ENCODE results near the gene DCLK3.

DCLK3 gene, protein sequence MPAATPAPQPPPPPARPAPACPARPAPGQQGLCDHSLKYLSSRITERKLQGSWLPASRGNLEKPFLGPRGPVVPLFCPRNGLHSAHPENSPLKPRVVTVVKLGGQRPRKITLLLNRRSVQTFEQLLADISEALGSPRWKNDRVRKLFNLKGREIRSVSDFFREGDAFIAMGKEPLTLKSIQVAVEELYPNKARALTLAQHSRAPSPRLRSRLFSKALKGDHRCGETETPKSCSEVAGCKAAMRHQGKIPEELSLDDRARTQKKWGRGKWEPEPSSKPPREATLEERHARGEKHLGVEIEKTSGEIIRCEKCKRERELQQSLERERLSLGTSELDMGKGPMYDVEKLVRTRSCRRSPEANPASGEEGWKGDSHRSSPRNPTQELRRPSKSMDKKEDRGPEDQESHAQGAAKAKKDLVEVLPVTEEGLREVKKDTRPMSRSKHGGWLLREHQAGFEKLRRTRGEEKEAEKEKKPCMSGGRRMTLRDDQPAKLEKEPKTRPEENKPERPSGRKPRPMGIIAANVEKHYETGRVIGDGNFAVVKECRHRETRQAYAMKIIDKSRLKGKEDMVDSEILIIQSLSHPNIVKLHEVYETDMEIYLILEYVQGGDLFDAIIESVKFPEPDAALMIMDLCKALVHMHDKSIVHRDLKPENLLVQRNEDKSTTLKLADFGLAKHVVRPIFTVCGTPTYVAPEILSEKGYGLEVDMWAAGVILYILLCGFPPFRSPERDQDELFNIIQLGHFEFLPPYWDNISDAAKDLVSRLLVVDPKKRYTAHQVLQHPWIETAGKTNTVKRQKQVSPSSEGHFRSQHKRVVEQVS

DNA sequence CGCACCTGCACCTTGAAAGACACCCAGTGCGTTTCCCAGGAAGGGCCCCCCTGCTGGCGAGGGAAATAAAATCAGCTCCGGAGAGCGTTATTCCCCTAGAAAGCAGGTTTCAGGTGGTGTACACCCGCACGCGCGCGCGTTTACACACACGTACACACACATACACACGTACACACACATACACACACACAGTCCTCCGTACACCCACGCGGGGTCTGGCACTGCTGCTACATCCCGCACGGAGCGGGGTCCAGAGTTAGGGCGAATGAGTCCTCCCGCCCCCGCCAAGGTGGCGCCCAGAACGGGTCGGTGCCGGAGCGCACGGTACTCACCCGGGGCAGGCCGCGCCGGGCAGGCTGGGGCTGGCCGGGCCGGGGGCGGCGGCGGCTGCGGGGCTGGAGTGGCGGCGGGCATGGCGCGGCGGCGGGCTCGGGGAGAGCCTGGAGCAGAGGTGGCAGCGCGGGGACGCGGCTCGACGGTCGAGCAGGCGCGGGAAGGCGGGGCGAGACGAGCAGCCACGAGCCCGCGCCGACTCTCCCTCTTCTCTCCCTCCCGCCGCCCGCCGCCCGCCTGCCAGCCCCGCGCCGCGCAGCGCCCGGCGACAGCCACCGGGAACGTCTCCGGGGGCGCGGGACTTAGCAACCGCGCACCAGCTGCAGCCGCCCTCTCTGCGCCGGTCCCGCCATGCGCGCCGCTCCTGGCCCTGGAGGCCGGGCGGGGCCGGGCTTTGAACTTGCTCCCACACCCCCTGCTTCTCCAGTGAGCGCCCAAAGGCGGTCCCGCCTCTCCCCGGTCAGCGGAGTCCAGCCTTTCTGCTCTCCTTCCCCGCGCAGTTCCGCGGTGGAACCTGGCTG lies at the start of gene DCLK3:
Gene DCLK3 (minus strand): TSS at position 704 of the 854 bp plus-strand sequence. CDS start 290 bp downstream, at position 414.
- peak; percentile 25 for DNase-seq (ENCODE audit: low read depth, low spot score)

DNA sequence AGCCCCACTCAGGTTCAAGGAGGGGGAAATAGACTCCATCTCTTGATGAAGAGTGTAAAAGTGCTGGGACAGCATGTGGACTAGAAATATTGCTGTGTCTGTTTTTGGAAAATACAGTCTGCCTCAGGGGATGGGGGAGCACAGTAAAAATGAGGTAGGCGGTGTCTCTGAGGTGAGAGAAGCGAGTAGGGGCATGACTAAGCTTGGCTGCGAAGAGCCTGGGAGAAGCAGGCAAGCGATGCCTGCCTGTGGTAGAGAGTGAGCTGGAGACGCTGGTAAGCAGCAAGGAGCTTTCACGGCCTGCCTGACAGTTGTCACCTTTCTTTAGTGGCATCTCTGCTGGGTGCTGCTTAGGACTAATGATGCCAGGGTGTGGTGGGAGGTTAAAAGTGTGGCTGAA lies 49.0 kb upstream of the DCLK3 start:
- no peak for DNase-seq (ENCODE audit: low read depth, low spot score)

DNA sequence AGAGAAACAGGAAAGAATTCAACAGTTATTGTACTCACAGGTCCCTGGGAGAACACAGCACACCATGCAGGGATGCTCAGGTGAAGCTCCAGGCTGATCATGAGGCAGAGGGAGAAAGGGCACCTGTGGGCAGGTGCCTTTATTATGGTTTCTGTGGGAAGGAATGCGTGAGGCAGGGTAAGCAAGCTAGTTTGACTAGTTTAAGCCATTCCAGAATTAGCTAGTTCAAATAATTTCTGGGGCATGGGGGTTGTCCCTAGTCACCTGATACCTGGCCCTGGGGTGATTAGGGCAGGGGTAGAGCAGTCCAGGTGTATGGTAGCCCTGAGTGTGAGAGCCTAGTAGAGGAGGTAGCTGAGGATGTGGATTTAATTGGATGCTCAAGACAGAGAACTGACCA lies 47.9 kb upstream of the DCLK3 start:
- no peak for DNase-seq (ENCODE audit: low read depth, low spot score)

DNA sequence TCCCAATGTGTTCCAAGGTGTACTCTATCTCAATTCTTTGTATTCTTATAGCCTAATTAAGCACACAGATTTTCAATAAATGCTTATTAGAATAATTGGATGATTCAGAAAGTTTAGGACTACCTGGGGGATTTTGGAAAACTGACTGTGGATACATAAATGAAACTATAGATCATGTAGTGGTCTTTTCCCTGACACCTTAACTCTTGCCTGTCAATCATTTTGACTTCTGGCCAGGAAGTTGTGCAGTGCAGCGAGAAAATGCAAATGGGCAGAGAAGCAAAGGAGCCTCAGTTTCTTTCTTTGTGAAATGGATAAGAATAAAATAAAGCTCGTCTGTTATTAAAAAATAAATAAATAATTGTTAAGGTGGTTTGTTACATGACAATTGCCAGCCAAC lies 47.4 kb upstream of the DCLK3 start:
- no peak for DNase-seq (ENCODE audit: low read depth, low spot score)

DNA sequence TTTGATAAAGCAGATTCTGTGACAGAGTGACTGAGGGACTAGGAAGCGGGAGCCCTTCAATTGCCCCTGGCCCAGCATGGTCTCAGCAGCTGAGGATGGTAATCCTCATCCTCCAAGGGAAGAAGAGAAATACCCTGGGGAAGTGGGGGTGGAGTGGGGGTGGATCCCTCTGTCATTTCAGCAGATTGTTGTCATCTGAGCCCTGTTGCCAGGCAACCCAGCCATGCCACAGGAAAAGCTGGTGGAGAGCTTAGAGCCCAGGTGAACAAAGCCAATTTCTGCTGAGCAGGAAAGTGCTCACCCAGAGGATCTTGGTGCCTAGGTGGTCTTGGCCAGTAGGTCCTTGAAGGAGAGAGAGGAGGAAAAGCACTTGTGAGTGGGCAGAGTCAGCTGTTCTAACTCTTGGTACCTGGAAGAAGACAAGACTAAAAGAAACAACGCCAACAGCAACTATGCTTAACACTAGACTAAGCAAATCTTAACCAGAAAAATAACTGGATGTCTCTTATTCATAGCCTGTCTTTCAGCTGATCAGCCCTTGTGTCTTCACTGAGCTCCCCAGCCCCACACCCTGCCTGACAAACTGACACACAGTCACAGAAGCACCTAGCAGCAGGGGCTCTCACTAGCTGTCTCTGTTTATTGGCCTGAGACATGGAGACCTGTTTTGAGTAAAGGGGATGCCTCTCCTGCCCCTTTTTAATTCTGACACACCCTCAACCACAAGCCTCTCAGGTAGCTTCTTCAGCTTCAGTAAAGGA lies 40.1 kb upstream of the DCLK3 start:
- DNase-seq (ENCODE audit: low read depth, low spot score): no peak

DNA sequence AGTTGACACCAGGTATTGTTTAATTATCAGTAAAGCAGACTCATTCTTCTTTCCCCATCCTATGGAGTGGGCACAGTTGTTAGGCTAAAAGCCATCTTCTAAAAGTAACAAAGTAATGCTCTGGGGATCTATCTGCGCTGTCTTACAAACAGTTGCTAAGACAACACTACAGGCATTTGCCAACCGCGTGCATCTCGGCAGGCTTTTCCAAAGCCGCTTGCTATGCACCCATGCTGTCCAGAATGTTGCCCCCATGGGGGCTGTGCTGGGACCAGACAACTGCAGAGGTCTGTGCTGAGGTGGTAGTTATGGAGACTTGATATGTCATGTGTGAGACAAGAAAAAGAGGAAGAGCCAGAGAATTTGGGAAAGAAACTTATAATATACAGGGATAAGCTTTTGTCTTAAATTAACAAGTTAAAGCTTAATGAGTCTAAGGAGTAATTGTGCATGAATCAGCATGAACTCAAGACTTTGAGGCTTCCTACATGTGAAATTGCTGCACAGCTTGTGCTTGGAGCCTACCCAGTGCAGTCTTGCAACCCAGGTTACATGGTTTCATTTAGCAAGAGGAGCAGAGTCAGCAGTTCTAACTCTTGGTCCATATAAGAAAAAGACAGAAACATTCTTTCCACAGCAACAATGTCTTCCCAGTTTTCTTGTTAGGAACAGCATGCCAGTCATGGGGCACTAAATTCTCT lies 38.9 kb upstream of the DCLK3 start:
- no peak for DNase-seq (ENCODE audit: low read depth, low spot score)

DNA sequence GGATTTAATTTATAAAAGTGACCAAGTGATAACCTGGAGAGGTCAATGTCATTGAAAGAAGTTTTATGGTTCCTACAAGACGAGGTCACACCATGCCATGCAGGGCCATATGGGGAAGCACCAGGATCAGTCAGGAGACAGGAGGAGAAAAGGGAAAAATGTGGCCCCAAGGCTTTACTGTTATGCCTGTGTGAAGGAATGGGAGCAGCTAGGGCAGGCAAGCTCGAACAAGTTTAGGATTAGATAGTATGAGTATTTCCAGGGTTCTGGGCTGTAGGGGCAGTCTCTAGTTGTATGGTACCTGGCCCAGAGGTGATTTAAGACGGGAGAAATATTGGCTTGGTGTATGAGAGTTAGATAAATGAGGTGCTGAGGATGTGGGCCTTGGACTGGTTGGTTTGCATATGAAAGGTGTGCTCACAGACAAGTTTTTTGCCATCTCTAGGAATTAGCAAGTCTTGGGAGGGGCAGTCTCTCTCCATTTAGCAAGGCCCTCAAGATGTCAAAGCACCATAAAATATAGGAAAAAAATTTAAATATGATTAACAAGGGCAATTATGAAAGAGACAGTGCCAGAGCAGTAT lies 36.3 kb upstream of the DCLK3 start:
- no peak for DNase-seq (ENCODE audit: low read depth, low spot score)

DNA sequence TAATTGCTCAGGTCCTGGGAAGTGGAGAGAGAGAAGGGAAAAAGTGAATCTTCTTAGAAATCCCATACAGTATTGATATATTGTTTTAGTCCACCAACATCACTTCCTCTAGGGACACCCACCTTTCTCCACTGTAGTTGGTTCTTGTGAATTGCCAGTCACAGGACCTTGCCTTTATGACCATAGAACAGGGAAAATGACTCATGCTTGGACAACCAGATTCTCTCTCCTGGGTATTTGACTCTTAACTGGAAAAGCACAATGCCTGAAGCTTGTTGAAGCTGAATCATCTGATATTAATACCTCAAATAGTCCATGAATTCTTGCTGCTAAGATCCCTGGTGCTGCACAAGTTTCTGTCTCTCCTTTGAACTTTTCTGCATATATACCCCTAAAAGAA lies 32.5 kb upstream of the DCLK3 start:
- peak; percentile 50 for DNase-seq (ENCODE audit: low read depth, low spot score)

DNA sequence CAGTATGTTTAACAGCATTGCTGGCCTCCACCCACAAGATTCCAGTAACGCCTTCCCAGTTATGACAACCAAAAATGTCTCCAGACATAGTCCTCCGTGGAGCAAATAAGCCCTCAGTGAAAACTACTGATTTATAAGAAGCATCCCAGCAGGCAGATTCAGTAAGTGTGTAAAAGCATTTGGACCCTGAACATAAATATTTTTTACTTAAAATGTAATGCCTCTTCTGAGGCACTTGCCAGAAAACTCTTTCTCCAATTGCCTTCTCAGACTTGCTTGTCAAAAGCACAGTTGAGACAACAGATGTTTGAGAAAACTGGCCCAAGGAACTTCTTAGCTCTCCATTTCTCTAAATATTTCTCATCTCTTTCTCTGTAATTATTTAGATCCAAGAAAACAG lies 31.8 kb upstream of the DCLK3 start:
- no peak for DNase-seq (ENCODE audit: low read depth, low spot score)

DNA sequence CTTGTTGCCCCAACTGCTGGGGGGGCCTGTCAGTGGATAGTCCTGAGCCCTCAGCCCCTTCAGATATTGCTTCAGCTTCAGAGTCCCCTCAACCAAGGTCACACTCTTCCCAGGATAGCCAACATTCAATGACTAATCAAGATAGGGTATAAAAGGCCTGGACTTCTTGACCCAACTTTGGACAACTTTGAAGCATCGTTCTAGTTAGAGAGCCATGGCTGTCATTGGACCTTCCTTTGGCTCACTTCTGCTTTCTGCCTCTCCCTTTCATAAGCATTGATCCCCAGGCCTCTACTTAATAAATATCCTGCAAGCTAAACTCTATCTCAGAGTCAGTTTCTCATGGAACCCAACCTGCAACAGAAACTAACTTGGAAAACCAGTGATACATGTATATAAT lies 31.3 kb upstream of the DCLK3 start:
- DNase-seq (ENCODE audit: low read depth, low spot score): no peak

DNA sequence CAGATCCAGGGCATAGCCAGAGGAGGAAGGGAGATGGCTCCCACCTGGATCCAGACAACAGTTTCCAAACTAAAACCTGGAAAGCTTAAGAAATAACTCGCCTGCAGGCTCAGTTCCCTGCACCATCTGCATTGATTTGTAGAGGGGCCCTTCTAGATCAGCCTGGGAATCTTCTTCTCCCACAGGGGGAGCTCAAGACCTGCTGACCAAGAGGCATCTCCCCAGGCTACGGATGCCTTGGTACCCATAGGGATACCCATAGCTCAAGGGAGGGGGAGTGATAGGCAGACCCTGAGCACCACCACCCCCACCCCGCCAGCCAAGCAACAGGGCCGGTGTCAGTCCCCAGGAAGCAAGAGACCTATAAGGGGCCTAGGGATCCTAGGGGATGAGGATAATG lies 28.0 kb upstream of the DCLK3 start:
- peak; percentile 56 for DNase-seq (ENCODE audit: low read depth, low spot score)

DNA sequence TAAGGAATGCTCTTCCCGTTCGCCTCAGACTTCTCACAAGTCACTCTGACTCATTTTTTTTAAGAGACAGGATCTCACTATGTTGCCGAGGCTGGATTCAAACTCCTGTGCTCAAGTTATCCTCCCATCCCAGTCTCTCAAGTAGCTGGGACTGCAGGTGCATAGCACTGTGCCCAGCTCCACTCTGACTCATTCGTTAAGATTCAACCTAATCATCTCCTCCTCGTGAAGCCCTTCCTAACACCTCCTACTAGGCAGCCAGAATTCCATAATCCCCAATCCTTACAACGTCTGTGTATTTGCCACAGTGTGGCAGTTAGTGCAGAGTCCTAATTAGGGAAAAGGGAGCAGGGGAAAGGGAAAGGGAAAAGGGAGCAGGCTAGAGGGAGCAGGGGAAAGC lies 26.4 kb upstream of the DCLK3 start:
- no peak for DNase-seq (ENCODE audit: low read depth, low spot score)

DNA sequence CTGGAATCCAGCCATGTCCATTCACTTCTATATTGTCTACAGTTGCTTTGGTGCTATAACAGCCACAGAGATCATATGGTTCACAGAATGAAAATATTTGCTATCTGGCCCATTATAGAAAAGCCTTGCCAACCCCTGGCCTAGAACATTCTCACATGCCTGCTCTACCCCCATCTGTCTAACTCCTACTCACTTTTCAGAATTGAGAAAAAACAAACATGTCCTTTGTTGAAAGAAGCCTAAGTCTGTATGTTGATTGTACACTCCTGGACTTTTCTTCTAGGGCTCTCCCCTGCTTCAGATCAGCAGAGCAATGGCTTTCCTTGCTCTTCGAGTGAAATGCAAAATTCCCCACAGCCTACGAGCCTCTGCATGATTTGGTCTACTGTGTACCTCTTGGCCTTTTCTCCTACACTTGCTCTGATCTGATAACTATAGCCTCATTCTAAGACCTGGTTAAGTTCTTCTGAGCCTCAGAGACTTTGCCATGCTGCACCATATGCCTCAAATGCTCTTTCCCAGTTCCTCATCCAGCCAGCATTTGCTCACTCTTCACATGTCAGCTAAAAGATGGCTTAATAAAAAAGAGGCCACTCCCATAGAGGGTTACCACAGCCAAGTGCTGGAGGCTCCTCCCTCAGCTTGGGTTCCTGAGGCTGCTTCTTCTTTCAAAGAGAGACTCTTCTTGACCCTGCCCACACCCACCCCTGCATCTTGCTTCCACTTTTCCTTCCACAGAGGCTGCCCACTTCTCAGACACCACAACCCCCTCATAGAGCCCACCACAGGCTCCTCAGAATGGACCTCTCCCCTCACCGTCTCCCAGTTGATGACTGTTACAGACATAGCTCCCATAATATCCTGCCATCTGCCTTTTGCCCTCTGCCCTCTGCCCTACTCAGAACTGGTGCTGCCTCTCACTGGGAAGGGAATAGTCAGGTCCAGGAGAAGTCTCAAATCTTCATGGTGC lies 22.9 kb upstream of the DCLK3 start:
- DNase-seq (ENCODE audit: low read depth, low spot score): no peak

DNA sequence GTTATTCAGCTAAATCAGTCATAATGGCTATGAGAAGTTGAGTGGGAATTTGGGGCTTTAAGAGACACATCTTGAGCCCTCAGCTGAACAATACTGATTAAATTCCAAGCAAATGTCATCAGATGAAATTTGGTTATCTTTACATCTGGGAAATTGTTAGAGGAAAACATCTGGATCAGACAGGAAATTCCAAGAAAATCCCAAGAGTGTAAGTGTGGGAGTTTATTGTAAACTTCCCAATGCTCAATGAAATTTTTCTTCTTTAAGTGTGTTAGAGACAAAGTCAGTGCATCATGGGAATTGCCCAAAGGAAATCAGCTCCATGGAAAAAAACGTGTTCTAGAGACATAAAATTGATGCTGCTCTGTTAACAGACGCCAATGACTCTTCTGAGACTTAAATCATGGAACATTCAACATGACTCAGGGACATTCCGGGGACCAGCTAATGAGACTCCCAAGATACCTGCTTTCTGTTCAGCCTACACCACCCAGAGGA lies 19.8 kb upstream of the DCLK3 start:
- DNase-seq (ENCODE audit: low read depth, low spot score): no peak

DNA sequence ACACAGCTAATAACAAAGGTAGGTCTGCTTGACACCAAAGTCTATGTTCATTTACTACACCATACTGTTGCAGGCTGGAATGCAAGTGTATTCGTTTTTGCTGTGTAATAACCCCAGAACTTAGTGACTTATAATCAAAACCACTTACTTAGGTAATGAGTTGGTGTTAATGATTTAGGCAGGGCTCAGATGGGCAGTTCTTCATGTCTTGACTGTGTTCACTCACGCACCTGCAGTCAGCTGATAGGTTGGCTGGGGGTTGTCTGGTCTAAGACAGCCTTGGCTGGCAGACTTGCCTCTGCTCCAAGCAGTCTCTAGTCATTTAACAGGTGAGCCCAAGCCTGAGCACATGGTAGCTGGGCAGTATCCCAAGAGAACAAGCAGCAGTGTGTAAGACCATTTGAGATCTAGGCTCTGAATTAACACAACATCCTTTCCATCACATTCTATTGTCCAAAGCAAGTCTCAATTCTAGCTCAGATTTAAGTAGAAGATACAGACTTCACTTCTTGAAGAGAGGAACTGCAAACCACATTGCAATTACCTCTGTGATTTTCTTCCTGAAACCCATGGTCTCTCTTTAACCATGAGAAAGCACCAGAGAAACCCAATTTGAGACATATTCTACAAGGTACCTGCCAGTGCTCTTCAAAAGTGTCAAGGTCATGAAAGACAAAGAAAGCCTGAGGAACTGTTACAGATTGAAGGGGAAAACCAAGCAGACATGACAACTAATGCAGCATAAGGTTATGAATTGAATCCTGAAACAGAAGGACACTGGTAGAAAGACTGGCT lies 13.3 kb upstream of the DCLK3 start:
- no peak for DNase-seq (ENCODE audit: low read depth, low spot score)

DNA sequence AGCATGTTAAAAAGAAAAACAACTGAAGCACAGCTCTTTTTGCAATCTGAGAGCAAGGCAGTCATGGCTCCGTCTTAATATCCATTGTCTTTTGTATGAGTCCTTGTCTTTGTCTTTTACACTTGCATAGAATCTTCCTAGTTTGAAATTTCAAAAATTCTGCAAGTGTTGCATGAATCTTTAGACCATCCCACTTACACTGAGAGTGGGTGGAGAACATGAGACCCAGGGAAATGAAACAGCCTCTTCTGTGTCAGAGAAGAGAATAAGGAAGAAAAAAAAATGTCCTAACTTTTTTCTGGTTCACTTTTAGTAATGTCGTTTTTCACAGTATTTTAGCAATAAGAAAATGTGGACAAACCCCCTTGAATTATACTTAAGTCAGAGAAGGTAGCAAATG lies 12.1 kb upstream of the DCLK3 start:
- DNase-seq (ENCODE audit: low read depth, low spot score): no peak

DNA sequence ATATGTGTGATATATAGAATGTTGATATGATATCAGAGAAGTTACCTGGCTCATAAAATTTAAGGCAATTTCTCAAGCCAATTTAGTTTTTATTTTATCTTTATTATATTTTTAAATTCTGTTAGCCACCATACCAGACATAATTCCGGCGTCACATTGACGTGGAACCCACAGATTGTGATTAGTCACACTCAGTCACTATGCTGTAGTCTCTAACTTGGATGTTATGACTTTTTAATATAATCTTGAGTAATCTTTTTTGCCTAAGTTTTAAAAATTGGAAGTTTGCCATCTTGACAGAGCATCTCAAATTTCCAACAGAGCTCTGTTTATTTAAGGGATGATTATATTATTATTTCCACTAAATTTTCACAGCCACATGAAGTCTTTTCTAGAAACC lies 9.7 kb upstream of the DCLK3 start:
- no peak for DNase-seq (ENCODE audit: low read depth, low spot score)

DNA sequence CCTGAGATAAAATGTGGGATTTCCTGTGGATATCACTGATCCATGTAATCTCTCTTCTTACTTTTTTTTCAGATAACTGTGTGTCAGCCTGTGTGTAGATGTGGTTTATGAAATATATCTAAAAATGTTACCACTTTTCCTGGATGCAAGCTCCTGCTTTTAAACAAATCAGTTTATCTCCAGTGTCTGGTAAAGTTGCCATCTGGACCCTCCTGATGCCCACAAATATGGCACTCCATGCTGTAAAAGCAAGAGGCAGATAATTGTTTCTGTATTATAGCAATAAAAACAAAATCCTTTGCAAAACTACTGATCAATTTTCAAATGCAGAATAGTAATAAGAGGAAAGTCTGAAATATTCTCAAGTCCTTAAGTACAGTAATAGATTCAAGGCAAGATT lies 7.6 kb upstream of the DCLK3 start:
- DNase-seq (ENCODE audit: low read depth, low spot score): no peak

Data from astrocyte of the hippocampus (primary cell).